Kidney (tissue), 22 donors: ENCODE data around the gene HP. TPM values are rescaled to one million over a fixed set of nuclear protein-coding genes. Genes with fewer than 3 reads are reported as not detected.
"Not testable (repeated sequence)": the region's sequence is repeated elsewhere in the genome, so short reads cannot be mapped to it uniquely, and the experiment has no call there.

Experiments used
- DNase-seq, 5 donors: peaks; one replicate each; pipeline ENCODE4 v3.0.0-alpha.2; 2013 to 2020
- FAIRE-seq: peaks from 2 replicates; lab custom pipeline; 2012; peaks lifted over from hg19 to GRCh38; lab: Jason Lieb, UNC
- H3K27ac ChIP-seq, 2 donors: one replicate each; pipeline ENCODE4 v1.7.0; 2013; ENCODE audit warnings: low read depth in 2 of 2, low read length in 2 of 2, inconsistent platforms in 1 of 2
- H3K27me3 ChIP-seq: one replicate; pipeline ENCODE4 v1.7.1; 2013; ENCODE audit warnings: low read length, inconsistent platforms; ENCODE audit not compliant: control insufficient read depth, insufficient read depth
- H3K36me3 ChIP-seq, 3 donors: one replicate each; pipeline versions ENCODE4 v1.7.0 to v1.7.1; 2013; ENCODE audit warnings: low read length in 3 of 3, control low read depth in 1 of 3, inconsistent platforms in 1 of 3; ENCODE audit not compliant: insufficient read depth in 3 of 3, control insufficient read depth in 2 of 3
- H3K4me1 ChIP-seq, 3 donors: one replicate each; pipeline versions ENCODE4 v1.7.0 to v1.7.1; 2013; ENCODE audit warnings: low read length in 3 of 3, inconsistent platforms in 1 of 3, low read depth in 1 of 3; ENCODE audit not compliant: control insufficient read depth in 2 of 3, insufficient read depth in 2 of 3
- H3K4me3 ChIP-seq, 3 donors: one replicate each; pipeline versions ENCODE4 v1.7.0 to v1.8.1; 2013; ENCODE audit warnings: low read length in 3 of 3, control low read depth in 1 of 3, inconsistent platforms in 1 of 3
- H3K9ac ChIP-seq, 3 donors: one replicate each; pipeline versions ENCODE4 v1.7.0 to v1.7.1; 2013; ENCODE audit warnings: low read length in 3 of 3, control low read depth in 1 of 3, inconsistent platforms in 1 of 3
- H3K9me3 ChIP-seq, 3 donors: one replicate each; pipeline versions ENCODE4 v1.7.0 to v1.7.1; 2013; ENCODE audit warnings: low read length in 3 of 3, control low read depth in 1 of 3, inconsistent platforms in 1 of 3; ENCODE audit not compliant: control insufficient read depth in 2 of 3, insufficient read depth in 1 of 3
- CTCF ChIP-seq: IDR thresholded peaks from 3 replicates; pipeline ENCODE4 v1.5.1; 2012; ENCODE audit warnings: mild to moderate bottlenecking, moderate library complexity, borderline replicate concordance; ENCODE audit not compliant: insufficient read depth; ENCODE audit errors: extremely low read depth
- intact Hi-C: fragments of 100-400 bp; cut with DNase I; formaldehyde crosslinking; loops from one replicate; pipeline ENCODE4 v1.11.1; 2022
- long read RNA-seq, 10 donors: library from polyadenylated mRNA in 1 of 10; unstranded in 1 of 10; transcript quantifications; one replicate each; pipeline ENCODE4 v2.0.0 and lab custom pipeline, GENCODE V29; 2021 to 2026
- polyA plus RNA-seq: library from polyadenylated mRNA; stranded (reverse); fragments of 350-450 nt; fragmentation: Illumina TruSeq; extraction: RNeasy Lipid Tissue Mini Kit (QIAGEN cat#74804); gene quantifications from one replicate; pipeline ENCODE4 v1.2.3, GENCODE V29; 2014; ENCODE audit warnings: low read depth, low replicate concordance; ENCODE audit not compliant: insufficient read depth
- total RNA-seq: library from RNA; stranded (reverse); fragmentation: NEBNext Ultra II Directional; extraction: Animal tissue kit (Norgen Biotek cat#: 25700); gene quantifications from one replicate; pipeline ENCODE4 v1.2.1, GENCODE V29; 2021
- donor health status: control.
- donor health status: control.
- donor health status: control.
- donor health status: control.
- donor health status: control.
- donor health status: DM: yes; HTN: yes; CAD: no.
- donor health status: Normal renal cell carcinoma (clear cell type).

HP gene
- total RNA-seq (41.4 TPM), polyA plus RNA-seq (73.9 TPM)
- long read RNA-seq, donor 1: 0 reads
- long read RNA-seq, donor 2: 0 reads
- long read RNA-seq, donor 3, partial matches to known transcripts: 0 of 3 reads
- long read RNA-seq, donor 3, other reads (novel, unspliced or antisense): 0 of 3 reads
- long read RNA-seq, donor 4: 0 reads
- long read RNA-seq, donor 5: 0 reads
- long read RNA-seq, donor 6: 0 reads
- long read RNA-seq, donor 7, transcript HP-202 (7 exons, 1,443 nt): major isoform, 8 of 20 reads
- long read RNA-seq, donor 7, partial matches to known transcripts: 1 of 20 reads
- long read RNA-seq, donor 7, other reads (novel, unspliced or antisense): 7 of 20 reads
- long read RNA-seq, donor 8: 0 reads
- long read RNA-seq, donor 9: 0 reads
- long read RNA-seq, donor 10: 0 reads

- intact Hi-C loops, H3K27ac ChIP-seq, H3K4me1 ChIP-seq, H3K36me3 ChIP-seq, FAIRE-seq, H3K27me3 ChIP-seq, H3K9ac ChIP-seq, H3K4me3 ChIP-seq, DNase-seq, H3K9me3 ChIP-seq: not testable (repeated sequence)
Measured at GRCh38 chr16:72054254-72054847, at the start of gene HP. Gene HP, plus strand, starts transcription at chr16:72054505. Its CDS starts 148 bp downstream, at chr16:72054653.

GRCh38 chr16:72008065-72008423 is 46.3 kb upstream of the HP start:
- intact Hi-C loops, FAIRE-seq, H3K9ac ChIP-seq, H3K27ac ChIP-seq, H3K9me3 ChIP-seq, H3K36me3 ChIP-seq, DNase-seq, H3K27me3 ChIP-seq, H3K4me1 ChIP-seq: not testable (repeated sequence)
- H3K4me3 ChIP-seq: peak overlapping the region; percentile 34 to 99 (median 45)

GRCh38 chr16:72008424-72009216 is 45.7 kb upstream of the HP start, which contains the start of gene DHODH:
Gene DHODH, plus strand, starts transcription at chr16:72008744. Its CDS starts 21 bp downstream, at chr16:72008765.
- Histone ChIP-seq H3K27me3 (no peaks in the 10 kb centered on the region), H3K9me3 (no peaks in the 10 kb centered on the region), H3K36me3 (no peaks in the 10 kb centered on the region), H3K4me1 (peaks cover 0 to 4% (median 0%) of the 10 kb centered on the region in 3 donors), H3K9ac (peak within 1 kb of the TSS in 2 of 3 donors; percentile 70 to 78), H3K4me3 (peak within 1 kb of the TSS; percentile 87 to 99 (median 88)), H3K27ac (peak within 1 kb of the TSS; percentile 13 to 41)
- FAIRE-seq (peak; percentile 94), DNase-seq (peak; percentile 98 to 99 (median 99))
- intact Hi-C loops: no loop called here
- TF ChIP-seq CTCF: peak; percentile 16

GRCh38 chr16:72009779-72010178 is 44.5 kb upstream of the HP start:
- H3K4me3 ChIP-seq: no peak overlapping the region
- H3K27me3 ChIP-seq: no peaks in the 10 kb centered on the region
- H3K4me1 ChIP-seq: peaks cover 0 to 7% (median 6%) of the 10 kb centered on the region in 3 donors
- DNase-seq (no peak), FAIRE-seq (no peak)
- H3K36me3 ChIP-seq: no peaks in the 10 kb centered on the region
- TF ChIP-seq CTCF: no peak
- H3K27ac ChIP-seq: no peak overlapping the region
- no peak overlapping the region for H3K9ac ChIP-seq
- intact Hi-C loops: no loop called here
- H3K9me3 ChIP-seq: no peaks in the 10 kb centered on the region
